CD4-positive, alpha-beta T cell treated with Interleukin-12 subunit alpha and Interleukin-12 subunit beta, for 1 hour (primary cell): ENCODE measurements around the gene MTFP1.
"Not testable (repeated sequence)": the region's sequence is repeated elsewhere in the genome, so short reads cannot be mapped to it uniquely, and the experiment has no call there.

Experiments used
- DNase-seq: peaks from one replicate; pipeline ENCODE4 v3.0.0-alpha.2; 2020

Gene MTFP1

DNA sequence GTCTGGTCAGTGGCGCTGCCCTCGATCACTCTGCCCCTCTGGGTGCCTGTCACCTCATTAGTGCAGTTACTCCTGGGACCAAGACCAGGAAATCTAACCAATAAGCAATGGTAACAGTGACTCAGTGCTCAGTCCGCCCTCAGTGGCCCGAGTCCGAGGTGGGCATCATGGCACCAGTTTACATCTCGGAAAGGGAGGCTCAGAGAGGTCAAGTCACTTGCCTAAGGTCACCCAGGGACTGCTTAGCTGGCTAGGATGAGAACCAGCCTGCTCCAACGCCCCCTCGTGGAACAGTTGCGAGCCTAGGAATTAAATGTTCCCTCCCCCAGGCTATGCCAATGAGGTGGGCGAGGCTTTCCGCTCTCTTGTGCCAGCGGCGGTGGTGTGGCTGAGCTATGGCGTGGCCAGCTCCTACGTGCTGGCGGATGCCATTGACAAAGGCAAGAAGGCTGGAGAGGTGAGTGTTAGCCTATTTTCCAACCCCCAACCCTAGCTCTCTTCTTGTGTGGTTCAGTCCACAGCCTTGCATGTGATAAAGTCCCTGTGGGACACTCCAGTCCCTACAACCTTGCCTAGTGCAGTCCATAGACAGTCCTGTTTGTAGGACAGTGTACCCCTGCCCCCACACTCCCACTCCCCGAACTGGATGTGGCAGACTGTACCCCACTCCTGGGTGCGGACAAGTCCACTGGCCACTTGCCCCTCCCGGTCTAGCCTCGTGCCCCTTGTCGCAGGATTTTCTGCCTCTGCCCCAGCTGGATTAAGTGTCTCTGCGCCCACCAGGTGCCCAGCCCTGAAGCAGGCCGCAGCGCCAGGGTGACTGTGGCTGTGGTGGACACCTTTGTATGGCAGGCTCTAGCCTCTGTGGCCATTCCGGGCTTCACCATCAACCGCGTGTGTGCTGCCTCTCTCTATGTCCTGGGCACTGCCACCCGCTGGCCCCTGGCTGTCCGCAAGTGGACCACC is 1.1 kb downstream of the MTFP1 start:
- DNase-seq = peak; percentile 90

DNA sequence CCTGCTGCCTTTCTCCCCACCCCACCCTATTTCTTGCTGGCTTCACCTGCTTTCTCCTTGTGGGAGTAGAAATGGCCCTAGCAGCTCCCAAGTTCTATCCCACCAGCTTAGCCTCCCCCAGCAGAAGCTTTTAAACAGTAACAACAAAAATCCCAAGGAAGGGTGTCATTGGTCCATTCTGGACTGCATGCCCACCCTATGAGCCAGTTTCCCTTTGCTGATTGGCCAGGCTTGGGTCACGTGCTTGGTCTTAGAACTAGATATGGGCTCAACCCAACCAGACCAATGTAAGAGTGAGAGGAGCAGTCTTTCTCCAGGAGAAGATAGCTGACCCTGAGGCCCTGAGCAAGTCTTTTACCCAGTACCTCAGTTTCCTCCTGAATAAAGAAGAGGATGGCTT is 2.3 kb downstream of the MTFP1 start:
- no peak for DNase-seq

DNA sequence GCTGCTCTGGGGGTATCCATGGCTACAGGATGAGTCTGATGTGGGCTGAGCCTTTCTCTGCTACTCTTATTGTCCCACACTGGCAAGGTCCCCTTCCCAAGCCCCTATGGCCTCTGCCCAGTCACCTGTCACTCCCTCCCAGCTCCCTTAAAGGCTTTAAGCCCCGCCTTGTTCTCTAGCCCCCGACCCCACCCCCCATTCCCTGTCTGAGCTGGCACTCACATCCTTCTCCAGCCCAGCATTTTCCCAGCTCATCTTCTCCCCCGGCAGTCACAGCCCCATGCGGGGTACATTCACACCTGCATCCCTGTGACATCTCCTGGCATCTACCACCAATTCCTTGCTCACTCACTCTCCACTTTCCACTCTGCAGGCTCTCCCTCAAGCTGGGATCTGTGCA is 4.3 kb downstream of the MTFP1 start:
- no peak for DNase-seq

DNA sequence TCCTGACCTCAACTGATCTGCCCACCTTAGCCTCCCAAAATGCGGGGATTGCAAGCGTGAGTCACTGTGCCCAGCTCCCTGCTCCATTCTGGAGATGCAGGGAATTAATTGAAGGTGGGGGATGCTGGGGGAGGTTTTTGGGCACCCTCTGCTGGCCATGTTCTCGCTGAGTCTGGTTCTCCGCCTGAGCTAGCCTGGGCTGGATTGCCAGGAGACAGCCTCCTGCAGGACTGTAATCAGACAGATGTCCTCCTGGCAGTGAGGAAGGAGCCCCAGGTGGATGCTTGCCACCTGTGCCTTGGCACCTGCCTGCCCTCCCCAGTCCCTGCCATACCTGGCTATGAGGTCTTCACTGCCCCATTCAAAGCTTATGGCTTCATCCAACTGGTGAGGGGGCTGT is 5.4 kb downstream of the MTFP1 start:
- no peak for DNase-seq

DNA sequence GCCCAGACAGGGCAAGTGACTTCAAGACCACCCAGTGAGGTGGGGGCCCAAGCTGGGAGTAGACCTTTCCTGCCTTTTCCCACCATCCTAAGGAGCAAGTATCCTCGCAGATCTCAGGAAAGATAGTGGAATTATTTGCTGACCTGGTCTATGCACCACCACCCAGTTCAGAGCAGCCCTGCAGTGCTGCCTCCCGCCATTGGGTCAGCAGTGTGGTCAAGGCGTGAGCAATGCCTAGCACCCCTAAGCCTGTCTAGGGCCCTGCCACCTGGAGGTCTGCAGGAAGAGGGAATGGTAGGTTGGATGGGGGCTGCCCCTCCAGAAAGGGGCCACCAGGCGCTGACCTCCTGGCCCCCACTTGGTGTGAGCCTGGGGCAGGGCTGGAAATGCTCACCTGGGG is 6.5 kb downstream of the MTFP1 start:
- no peak for DNase-seq

DNA sequence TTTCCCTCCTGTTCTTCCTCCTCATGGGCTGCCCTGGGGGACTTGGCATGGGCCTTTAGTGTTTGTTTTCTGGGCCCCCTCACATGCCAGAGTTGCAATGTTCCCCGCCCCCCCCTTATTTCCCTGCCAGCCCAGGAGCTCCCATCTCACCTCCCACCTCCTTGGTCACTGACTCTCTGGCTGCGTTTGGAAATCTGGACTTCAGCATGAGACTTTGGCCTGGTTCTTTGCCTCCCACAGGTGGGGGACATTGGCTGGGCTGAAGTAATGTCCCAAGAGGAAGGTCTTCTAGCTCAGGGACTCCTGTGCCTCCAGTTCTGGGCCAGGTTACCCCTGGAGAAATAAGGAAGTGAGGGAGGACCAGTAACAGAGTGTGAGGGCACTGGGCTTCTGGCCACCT is 7.0 kb downstream of the MTFP1 start:
- no peak for DNase-seq

DNA sequence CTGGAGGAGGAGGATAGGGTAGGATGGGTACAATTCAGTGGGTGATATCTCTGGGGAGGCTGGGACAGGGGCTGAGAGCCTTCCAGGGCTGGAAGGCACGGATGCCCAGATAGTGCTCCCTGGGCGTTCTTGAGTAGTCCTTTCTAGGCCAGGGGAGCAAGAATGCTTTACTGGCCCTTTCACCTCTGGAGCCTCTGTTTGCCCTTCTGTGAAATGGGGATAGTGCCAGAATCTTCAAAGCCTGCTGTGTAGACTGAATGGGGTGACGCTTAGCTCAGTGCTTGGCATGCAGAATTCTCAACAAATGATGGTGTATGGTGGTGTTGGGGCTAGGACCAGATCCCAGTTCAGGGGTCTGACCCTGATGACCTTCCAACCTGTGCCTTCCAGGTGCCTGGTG is 7.7 kb downstream of the MTFP1 start:
- no peak for DNase-seq

DNA sequence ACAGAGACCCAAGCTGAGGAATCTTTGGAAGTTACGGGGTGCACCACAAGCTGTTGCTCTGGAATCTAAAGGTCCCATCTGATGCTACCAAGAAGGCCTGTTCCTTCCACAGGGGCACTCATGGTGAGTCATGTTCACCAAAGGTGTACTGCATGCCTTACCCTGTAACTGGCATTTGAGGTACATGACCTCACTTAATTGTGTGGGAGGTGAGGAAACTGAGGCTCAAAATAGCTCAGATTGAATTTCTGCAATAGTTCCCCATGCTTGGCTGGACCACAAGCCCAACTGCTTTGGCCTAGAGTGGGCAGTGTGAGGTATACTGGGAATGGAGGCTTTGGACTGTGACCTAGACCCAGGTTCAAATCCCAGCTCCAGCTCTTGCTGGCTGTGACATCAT is 8.2 kb downstream of the MTFP1 start:
- no peak for DNase-seq

- DNase-seq = no peak
These were observed 9.3 kb downstream of the MTFP1 start for GRCh38 chr22:30434843-30435242.

DNA sequence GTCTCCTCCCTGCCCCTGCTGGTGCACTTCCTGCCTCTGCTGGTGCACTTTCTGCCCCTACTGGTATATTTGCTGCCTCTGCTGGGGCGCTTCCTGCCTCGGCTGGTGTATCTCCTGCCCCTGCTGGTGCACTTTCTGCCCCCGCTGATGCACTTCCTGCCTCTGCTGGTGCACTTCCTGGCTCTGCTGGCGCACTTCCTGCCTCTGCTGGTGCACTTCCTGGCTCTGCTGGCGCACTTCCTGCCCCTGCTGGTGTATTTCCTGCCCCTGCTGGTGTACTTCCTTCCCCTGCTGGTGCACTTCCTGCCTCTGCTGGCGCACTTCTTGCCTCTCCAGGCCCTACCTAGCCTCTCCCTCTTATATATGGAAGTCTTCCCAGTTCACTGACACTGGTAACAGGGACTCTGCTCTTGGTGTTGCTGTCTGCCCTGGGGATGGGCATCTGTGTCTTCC is 10.1 kb downstream of the MTFP1 start:
- peak; percentile 91 for DNase-seq

DNA sequence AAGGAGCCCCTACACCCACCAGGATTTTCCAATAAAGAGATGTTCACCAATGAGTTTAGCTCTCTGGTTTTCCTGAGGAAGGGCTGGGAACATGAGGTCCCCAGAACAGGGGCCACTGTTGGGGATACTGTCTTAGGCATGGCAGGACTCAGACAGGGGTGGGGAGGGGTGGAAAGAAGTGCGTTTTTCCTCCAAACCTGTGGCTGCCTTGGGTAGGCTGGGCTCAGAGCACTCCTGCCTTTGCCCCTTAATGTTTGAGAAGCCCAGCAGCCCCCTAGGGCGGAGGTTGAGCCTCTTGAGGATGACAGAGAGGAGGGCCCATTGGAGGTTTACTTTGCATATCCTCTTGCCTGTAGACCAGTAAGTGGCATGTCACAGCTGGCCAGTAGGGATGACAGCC is 10.6 kb downstream of the MTFP1 start:
- DNase-seq = no peak

DNA sequence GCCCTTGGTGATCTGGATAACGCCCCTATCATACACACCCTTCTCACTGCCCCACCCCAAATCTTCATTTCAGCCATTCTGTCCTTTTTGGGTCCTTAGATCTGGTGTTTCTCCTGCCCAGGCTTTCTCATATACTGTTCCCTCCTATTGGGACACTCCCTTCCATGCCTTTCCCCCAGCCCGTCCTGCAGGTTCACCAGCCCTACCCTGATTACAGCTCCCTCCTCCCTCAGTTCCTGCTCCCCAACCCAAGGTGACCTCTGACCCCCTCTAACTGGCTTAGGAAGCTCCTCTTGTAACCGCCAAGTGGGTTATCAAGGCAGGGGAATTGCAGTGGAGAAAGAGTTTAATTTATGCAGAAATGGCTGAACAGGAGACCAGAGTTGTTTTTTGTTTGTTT is 13.0 kb downstream of the MTFP1 start:
- no peak for DNase-seq

DNA sequence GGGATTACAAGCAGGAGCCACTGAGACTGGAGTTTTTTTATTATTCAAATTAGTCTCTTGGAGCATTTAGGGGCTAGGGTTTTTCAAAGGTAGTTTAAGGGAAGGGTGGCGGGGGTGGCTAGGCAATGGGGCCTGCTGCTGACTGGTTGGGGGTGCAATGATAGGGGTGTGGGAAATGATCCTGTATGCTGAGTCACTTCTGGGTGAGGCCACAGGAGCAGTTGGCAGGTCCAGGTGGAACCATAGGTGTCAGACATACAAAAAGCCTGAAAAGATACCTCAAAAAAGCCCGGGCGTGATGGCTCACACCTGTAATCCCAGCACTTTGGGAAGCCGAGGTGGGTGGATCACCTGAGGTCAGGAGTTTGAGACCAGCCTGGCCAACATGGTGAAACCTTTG is 13.7 kb downstream of the MTFP1 start:
- DNase-seq = no peak

- no peak for DNase-seq
These were observed 14.3 kb downstream of the MTFP1 start for GRCh38 chr22:30439836-30440235.

GRCh38 chr22:30441088-30441487 is 15.5 kb downstream of the MTFP1 start:
- no peak for DNase-seq

- DNase-seq = peak; percentile 65
These were observed 19.3 kb downstream of the MTFP1 start for GRCh38 chr22:30444632-30445437.

DNA sequence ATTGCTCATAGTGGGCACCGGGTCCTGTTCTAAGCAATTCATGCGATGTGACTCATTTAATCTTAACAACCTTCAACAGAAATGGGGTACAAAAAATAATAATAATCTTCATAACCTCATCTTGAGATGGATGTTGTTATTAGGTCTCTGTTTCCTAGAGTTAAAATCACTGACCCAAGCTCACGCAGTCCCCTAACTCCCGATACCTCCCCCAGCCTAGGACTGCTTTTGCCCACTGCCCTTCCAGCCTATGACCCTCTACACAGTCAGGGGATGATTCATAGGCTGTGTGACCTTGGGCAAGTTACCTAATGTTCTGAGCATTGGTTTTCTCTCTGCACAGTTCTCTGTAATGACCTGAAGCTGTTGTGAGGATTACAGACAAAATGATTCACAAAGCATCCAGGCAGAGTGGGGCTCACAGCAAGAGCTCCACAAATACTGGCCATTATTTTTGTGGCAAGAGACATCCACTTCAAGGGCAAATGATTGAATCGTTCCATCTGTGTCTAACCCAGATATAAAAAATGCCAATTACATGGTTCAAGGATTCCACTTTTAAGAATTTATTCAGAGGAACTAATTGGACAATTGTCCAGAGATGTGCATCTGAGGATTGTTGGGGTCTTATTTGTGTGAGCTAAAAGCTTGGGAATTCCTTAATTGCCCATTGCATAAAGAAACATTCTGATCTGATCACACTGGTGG is 20.0 kb downstream of the MTFP1 start:
- DNase-seq = no peak

DNA sequence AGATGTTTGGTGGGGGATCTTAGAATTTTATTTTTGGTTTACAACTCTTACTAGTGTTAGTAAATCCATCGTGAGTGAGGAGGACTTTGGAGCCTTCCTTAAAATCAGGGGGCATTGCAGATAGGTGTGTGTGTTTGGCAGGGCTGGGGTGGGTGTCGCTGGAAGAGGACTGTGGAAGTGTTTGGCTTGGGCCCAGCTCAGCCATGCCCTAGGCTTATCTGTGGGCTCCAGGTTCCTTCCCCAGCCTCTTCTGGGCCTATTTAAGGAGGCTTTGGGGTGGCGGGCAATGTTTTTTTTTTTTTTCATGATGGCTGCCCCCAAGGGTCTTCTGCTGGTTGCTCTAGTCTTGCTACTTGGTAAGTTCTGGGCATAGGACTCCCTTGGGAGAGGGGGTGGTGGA is 22.1 kb downstream of the MTFP1 start:
- DNase-seq = no peak

DNA sequence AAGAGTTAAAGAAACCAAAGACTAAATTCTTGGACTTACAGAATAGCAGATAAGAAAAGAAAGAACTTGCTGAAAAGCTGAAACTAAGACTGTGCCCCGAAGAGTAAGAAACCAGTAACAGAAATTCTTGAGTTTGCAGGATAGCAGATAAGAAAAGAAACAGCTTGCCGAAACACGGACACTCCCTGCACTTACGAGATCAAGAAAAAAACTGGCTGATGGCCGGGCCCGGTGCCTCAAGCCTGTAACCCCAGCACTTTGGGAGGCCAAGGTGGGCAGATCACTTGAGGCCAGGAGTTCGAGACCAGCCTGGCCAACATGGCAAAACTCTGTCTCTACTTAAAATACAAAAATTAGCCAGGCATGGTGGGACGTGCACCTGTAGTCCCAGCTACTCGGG is 25.9 kb downstream of the MTFP1 start:
- not testable (repeated sequence) for DNase-seq

- DNase-seq = no peak
These were observed 27.3 kb downstream of the MTFP1 start for GRCh38 chr22:30452861-30453260.

GRCh38 chr22:30453731-30454510 is 28.4 kb downstream of the MTFP1 start:
- DNase-seq = no peak

DNA sequence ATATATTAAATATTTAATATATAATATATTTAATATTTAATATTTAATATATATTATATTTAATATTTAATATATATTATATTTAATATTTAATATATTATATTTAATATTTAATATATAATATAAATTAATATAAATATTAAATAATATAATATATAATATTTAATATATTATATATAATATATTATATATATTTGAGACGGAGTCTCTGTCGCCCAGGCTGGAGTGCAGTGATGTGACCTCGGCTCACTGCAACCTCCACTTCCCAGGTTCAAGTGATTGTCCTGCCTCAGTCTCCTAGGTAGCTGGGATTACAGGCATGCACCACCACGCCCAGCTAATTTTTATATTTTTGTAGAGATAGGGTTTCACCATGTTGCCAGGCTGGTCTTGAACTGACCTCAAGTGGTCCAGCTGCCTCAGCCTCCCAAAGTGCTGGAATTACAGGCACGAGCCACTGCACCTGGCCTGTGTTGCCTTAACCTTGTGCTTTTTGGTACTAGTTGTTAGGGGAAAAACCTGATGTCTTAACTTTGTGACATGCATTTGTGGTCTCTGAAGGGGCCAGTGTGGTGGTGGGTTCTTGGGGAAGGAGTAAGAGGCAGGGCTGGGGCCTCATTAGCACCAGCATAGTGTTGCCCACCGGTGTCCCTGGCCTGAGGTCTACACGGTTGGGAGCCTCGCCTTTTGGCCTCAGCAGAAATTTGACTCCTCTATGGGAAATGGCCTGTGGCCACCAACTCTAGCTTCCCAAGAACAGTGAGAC is 29.7 kb downstream of the MTFP1 start:
- DNase-seq = no peak
